ENCODE data around the gene PRKCE.

GRCh38 chr2:45786030-45786835, 134.8 kb downstream of the PRKCE start:
- TF ChIP-seq POLR2A (IDR thresholded peaks at IDR 0.05; ENCODE audit: low read depth, low read length) (no peak), MYC (IDR thresholded peaks at IDR 0.05; ENCODE audit: low read depth, low read length) (no peak), EZH2 (IDR thresholded peaks at IDR 0.05; ENCODE audit: borderline replicate concordance, low read depth, low read length, severe bottlenecking) (no peak), CTCF (IDR thresholded peaks at IDR 0.05; ENCODE audit: extremely low read depth in 1 of 2, insufficient read depth in 1 of 2, low read depth in 1 of 2, low read length in 2 of 2) (no peak), POLR2AphosphoS5 (IDR thresholded peaks at IDR 0.05; ENCODE audit: insufficient read depth, low read depth, low read length) (no peak), JUN (IDR thresholded peaks at IDR 0.05; ENCODE audit: borderline replicate concordance, insufficient read depth, insufficient read length, low read depth) (no peak), MAX (IDR thresholded peaks at IDR 0.05; ENCODE audit: insufficient read depth, insufficient read length) (no peak), GATA2 (IDR thresholded peaks at IDR 0.05; ENCODE audit: insufficient read depth, insufficient read length, low read depth, low read length) (no peak), FOS (IDR thresholded peaks at IDR 0.05; ENCODE audit: borderline replicate concordance, insufficient read depth, low read length) (no peak)
